Parathyroid adenoma (tissue), 2 donors: Measurements from ENCODE around the gene PINLYP.

Experiments used
- H2AFZ ChIP-seq: fragments of 300-600 bp; sonication (generic); one replicate; pipeline ENCODE4 v1.7.0; 2017; ENCODE audit warnings: antibody characterized with exemption, mild to moderate bottlenecking
- H3K27ac ChIP-seq: fragments of 300-600 bp; sonication (generic); one replicate; pipeline ENCODE4 v1.7.0; 2017
- H3K27me3 ChIP-seq: fragments of 300-600 bp; sonication (generic); one replicate; pipeline ENCODE4 v1.7.0; 2017; ENCODE audit warnings: low read length; ENCODE audit not compliant: control insufficient read depth, insufficient read depth
- H3K36me3 ChIP-seq: fragments of 300-600 bp; sonication (generic); one replicate; pipeline ENCODE4 v1.7.0; 2017; ENCODE audit warnings: low read length; ENCODE audit not compliant: control insufficient read depth, insufficient read depth
- H3K4me1 ChIP-seq: fragments of 300-600 bp; sonication (generic); one replicate; pipeline ENCODE4 v1.7.0; 2017; ENCODE audit warnings: control low read depth
- H3K4me2 ChIP-seq: fragments of 300-600 bp; sonication (generic); one replicate; pipeline ENCODE4 v1.7.0; 2017; ENCODE audit warnings: low read length
- H3K4me3 ChIP-seq: fragments of 300-600 bp; sonication (generic); one replicate; pipeline ENCODE4 v1.7.0; 2017; ENCODE audit warnings: low read depth, low read length
- H3K79me2 ChIP-seq: fragments of 300-600 bp; sonication (generic); one replicate; pipeline ENCODE4 v1.7.0; 2017; ENCODE audit warnings: control low read depth
- H3K9ac ChIP-seq: fragments of 300-600 bp; sonication (generic); one replicate; pipeline ENCODE4 v1.7.0; 2017; ENCODE audit warnings: mild to moderate bottlenecking
- H3K9me3 ChIP-seq: fragments of 300-600 bp; sonication (generic); one replicate; pipeline ENCODE4 v1.7.0; 2017; ENCODE audit warnings: low read length; ENCODE audit not compliant: control insufficient read depth
- TF ChIP-seq, protein P1 (sequence below): fragments of 300-600 bp; sonication (generic); IDR thresholded peaks from one replicate; pipeline ENCODE4 v1.7.0; 2017; ENCODE audit warnings: antibody characterized with exemption, mild to moderate bottlenecking
- donor health status: primary hyperparathyroidism.

PINLYP gene

GRCh38 chr19:43575156-43575950 lies at the start of gene PINLYP, which contains the start of gene XRCC1:
Gene PINLYP, plus strand, starts transcription at chr19:43575801. Its CDS starts 1,391 bp downstream, at chr19:43577192.
Gene XRCC1, minus strand, starts transcription at chr19:43575527. Its CDS starts 69 bp downstream, at chr19:43575458.
- Histone ChIP-seq H3K4me3 (peak within 1 kb of the TSS; percentile 90), H3K9ac (peak within 1 kb of the TSS; percentile 87), H3K27me3 (no peaks in the 10 kb centered on the region), H3K4me2 (peak within 1 kb of the TSS; percentile 97), H3K27ac (peak within 1 kb of the TSS; percentile 69), H3K79me2 (peaks cover 11% of the 10 kb centered on the region), H3K4me1 (no peaks in the 10 kb centered on the region), H3K36me3 (no peaks in the 10 kb centered on the region), H3K9me3 (no peaks in the 10 kb centered on the region), H2AFZ (peak within 1 kb of the TSS; percentile 85)
- TF ChIP-seq, protein P1, sequence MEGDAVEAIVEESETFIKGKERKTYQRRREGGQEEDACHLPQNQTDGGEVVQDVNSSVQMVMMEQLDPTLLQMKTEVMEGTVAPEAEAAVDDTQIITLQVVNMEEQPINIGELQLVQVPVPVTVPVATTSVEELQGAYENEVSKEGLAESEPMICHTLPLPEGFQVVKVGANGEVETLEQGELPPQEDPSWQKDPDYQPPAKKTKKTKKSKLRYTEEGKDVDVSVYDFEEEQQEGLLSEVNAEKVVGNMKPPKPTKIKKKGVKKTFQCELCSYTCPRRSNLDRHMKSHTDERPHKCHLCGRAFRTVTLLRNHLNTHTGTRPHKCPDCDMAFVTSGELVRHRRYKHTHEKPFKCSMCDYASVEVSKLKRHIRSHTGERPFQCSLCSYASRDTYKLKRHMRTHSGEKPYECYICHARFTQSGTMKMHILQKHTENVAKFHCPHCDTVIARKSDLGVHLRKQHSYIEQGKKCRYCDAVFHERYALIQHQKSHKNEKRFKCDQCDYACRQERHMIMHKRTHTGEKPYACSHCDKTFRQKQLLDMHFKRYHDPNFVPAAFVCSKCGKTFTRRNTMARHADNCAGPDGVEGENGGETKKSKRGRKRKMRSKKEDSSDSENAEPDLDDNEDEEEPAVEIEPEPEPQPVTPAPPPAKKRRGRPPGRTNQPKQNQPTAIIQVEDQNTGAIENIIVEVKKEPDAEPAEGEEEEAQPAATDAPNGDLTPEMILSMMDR, result no peak

DNA sequence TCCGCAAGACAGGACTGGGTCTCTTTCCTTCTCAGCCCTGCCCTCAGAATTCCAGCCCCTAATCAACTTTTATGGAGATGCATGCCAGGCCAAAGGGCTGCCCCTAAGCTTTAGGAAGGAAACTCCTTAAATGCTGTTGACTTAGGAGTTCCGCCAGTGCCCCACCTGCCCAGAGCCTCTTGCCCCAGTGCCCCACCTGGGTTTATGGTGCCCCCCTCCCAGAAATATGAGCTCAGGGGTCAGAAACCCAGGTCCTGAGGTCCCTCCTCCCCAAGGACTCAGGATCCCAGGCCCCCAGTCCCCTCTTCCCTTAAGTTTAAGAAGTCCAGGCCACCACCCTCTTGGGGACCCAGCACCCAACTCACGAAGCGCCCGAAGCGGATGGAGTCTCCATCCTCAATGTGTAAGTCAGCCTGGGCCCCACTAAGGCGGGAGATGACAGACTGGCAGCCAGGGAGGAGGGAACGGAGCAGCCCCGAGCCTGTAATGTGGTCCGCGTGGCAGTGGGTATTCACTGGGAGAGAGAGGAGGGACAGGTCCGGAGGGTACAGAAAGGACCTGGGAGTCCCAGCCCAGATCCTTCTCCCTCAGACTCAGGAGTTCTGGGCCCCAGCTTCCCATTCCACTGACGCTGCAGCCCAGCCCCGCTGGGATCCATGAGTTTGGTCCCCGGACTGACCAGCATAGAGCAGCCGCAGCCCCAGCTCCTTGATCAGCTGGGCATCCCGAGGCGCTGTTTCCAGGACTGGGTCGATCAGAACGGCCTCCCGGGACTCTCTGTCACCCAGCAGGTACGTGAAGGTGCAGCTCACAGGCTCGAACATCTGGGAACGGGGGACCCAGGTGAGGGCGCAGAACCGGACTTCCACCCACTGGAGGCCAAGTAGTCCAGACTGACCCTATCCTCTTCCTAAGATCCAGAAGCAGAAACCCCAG lies 49.5 kb upstream of the PINLYP start:
- peaks cover 5% of the 10 kb centered on the region for H3K4me1 ChIP-seq
- H3K4me2 ChIP-seq, result peak overlapping the region; percentile 94
- H2AFZ ChIP-seq, result peak overlapping the region; percentile 96
- H3K4me3 ChIP-seq, result peak overlapping the region; percentile 73
- no peaks in the 10 kb centered on the region for H3K79me2 ChIP-seq
- peak overlapping the region; percentile 58 for H3K27ac ChIP-seq
- H3K27me3 ChIP-seq, result no peaks in the 10 kb centered on the region
- TF ChIP-seq, protein P1, result no peak
- no peaks in the 10 kb centered on the region for H3K36me3 ChIP-seq
- H3K9ac ChIP-seq, result peak overlapping the region; percentile 68
- H3K9me3 ChIP-seq, result no peaks in the 10 kb centered on the region

- H3K79me2 ChIP-seq, result no peaks in the 10 kb centered on the region
- no peaks in the 10 kb centered on the region for H3K9me3 ChIP-seq
- H3K27me3 ChIP-seq, result no peaks in the 10 kb centered on the region
- peaks cover 6% of the 10 kb centered on the region for H3K4me1 ChIP-seq
- peak within 1 kb of the TSS; percentile 96 for H2AFZ ChIP-seq
- peak within 1 kb of the TSS; percentile 94 for H3K4me2 ChIP-seq
- H3K9ac ChIP-seq, result peak within 1 kb of the TSS; percentile 68
- peak within 1 kb of the TSS; percentile 73 for H3K4me3 ChIP-seq
- H3K36me3 ChIP-seq, result no peaks in the 10 kb centered on the region
- TF ChIP-seq, protein P1, result no peak
- peak within 1 kb of the TSS; percentile 58 for H3K27ac ChIP-seq
These were observed 48.4 kb upstream of the PINLYP start, which contains the start of gene ETHE1 for GRCh38 chr19:43526884-43527859. Gene ETHE1, minus strand, starts transcription at chr19:43527201. Its CDS starts 24 bp downstream, at chr19:43527177.

DNA sequence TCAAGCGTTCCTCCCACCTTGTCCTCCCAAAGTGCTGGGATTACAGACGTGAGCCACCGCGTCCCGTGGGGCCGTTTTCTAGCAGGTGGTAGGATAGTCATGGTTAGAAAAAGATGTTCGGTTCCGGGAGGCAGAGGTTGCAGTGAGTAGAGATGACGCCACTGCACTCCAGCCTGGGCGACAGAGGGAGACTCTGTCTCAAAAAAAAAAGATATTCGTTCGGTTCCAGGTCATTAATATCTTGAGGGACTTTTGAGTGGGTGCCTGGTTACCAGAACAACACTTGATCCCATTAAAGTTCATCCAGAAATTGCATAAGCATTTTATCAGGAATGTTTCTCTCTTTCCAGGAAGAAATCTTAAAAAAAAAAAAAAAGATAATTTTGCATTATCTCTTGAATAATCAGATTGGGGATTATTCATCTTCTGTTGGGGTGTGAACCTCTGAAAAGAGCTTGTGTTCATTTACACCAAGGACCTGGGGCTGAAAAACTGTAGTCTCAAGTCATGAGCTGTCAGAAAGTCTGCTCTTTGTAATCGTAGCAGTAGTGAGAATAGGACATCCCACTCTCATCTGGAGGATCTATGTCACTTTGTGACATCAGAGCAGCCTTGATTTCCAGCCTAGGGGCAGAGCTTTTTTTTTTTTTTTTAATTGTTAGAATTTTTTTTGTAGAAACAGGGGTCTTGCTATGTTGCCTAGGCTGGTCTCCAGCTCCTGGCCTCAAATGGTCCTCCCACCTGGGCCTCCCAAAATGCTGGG lies 47.6 kb upstream of the PINLYP start:
- Histone ChIP-seq H3K4me2 (no peak overlapping the region), H3K9me3 (no peaks in the 10 kb centered on the region), H3K27ac (peak overlapping the region; percentile 34), H3K79me2 (no peaks in the 10 kb centered on the region), H3K36me3 (no peaks in the 10 kb centered on the region), H3K9ac (no peak overlapping the region), H3K4me1 (peaks cover 13% of the 10 kb centered on the region), H3K4me3 (no peak overlapping the region), H2AFZ (peak overlapping the region; percentile 96), H3K27me3 (no peaks in the 10 kb centered on the region)
- TF ChIP-seq, protein P1, result no peak
